CD4-positive, alpha-beta T cell treated with Interleukin-6 at 100 ng/mL for 8 hours (primary cell): ENCODE data around the gene PFDN1.
A peak's percentile ranks its signal among the peaks of the same experiment; 100 is the strongest.

Experiments
- DNase-seq: peaks from one replicate; pipeline ENCODE4 v3.0.0-alpha.2; 2020; ENCODE audit warnings: mixed read lengths, low spot score

PFDN1 gene

DNA sequence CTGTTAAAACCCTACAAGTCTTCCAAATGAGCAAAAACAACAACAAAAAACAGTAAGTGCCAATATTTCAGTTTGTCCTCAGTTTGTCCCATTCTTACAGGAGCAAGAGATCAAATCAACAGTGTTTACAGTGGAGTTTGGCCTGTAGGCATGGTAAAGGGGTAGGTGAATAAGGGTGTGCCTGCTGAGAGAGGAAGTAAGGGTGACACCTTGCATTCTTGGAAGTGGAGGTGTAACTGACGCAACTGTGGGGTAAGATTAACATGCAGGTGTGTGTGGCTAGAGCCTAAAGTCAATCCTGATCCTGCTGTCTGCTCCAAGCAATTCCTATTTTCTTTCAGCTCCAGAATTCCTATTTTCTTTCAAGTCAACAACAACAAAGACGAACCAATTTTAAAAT is 43.4 kb downstream of the PFDN1 start:
- peak; percentile 21 for DNase-seq

DNA sequence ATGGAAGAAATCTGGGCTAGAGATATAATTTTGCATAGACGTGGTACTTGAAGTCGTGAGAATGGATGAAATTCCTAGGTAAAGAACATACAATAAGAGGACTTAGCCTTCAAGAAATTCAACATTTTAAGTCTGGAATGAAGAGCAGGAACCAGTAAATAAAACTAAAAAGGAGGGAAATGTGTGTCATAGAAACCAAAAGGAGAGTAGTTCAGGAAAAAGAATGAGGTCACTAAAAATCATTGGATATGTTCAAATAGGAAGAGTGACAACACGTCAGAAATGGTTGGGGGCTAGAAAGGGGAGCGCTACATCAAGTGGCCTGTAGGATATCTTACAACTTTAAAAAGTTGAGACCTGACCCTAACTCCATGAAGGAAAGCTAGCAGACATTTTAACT is 44.0 kb downstream of the PFDN1 start:
- no peak for DNase-seq

DNA sequence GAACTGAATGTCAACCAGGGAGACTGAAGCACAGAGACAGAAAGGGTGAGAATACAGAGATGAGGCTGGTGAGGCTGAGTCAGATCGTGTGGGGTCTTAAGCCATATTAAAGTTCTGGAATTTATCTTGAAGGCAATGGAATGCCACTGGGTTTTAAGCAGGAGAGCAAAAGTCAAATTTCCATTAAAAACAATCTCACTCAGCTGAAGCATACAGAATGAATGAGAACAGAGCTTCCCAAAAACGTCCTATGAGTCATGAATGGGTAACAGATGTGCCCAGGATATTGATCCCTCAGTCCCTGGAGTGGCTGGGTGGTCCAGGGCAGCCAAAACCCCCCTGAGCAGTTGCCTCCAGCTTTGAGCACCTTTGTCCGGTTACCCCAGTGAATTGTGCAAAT is 44.9 kb downstream of the PFDN1 start:
- DNase-seq = no peak

DNA sequence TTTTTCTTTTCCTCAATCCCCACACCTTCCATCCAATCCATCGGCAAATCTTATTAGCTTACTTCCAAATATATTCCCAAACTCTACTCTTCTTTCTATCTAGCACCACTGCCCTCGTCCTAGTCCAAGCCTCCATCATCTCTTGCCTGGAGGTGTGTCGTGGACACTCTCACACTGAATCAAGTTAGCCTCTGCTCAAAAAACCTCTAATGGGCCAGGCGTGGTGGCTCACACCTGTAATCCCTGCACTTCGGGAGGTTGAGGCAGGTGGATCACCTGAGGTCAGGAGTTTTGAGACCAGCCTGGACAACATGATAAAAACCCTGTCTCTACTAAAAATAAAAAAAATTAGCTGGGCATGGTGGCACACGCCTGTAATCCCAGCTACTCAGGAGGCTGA is 46.2 kb downstream of the PFDN1 start:
- DNase-seq = no peak

DNA sequence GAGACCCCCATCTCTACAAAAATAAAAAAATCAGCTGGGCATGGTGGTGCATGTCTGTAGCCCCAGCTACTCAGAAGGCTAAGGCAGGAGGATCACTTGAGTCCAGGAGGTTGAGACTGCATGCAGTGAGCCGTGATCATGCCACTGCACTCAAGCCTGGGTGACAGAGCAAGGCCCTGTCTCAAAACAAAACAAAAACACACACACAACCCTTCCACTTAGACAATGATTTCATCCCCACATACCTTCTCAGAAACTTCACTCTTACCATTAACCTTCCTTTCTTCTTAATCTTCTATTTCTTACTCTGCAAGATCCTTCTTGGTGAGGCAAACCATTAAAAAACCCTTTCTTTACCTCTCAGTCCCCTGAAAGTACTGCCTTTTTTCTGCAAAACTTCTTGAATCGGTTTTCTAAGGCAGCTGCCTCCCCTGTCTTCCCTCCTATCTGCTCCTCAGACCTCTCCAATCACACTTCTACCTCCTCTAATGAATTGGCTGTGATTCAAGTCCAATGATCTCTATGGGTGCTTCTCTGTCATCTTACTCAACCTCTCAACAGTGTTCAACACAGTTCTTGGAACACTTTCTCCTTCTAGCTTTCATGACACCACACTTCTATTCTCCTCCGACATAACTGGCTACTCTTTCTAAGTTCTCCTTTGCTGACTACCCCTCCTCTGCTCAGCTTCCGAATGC is 47.3 kb downstream of the PFDN1 start:
- DNase-seq = no peak

DNA sequence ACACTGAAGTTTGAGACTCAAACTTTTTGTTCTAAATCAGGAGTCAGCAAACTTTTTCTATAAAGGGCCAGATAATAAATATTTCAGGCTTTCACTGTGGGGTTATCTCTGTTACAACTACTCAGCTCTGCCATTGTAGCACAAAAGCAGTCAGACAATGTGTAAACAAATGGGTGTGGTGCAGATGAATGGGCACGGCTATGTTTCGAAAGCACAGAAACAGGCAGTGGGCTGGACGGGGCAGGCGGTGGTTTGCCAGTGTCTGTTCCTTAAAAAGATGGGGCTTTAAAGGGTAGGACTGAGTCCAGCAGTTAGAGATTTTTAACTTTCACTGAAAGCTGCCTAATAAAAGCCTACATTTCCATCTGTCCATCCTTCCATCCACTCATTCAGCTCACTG is 48.9 kb downstream of the PFDN1 start:
- DNase-seq = no peak

DNA sequence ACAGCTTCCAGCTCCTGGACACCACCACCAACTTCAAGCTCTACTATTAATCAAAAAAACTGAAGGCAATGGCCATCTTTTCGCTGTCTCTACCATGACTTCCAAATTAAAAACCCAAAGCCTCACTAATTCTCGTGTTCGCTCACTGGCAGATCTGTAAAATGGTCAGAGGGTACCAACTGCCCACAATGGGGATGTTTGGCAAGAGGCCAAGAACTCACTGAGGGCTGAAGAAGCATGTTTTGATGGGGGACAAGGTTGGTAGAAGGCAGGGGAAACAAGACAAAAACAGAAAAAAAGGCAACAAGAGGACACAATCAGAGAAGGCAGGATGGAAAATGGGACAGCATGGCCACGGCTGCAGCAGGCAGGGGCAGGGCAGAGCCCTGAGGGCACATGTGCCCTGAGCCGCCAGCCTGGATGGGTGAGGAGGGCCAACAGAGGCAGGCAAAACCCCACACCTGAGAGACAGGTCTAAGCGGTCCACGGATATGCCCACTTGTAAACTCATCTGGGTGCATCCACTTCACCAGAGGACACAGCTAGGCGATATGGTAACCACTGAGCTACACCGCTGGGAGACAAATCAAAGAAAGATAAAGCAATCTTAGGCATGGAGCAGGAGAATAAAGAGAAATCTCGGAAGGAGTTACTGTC is 50.3 kb downstream of the PFDN1 start:
- no peak for DNase-seq

DNA sequence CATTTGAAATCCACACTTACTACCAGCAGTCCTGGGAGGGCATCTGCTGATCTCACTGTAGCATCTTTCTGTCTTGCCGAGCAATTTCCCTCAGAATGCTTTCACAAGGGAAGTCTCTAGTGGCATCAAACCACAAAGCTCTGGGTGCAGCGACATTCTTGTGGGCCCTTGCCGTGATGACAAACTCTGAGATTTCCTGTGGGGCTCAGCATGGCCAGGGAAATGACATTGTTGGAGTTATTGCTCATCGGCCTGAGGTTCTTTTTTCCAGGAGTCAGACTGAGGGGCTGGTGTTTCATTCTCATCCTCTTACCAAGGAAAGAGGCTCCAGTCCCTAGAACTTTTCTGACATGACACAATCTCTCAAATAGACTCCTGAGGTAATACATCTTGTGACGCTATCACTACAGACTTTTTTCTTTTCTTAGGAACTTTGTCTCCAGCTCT is 51.4 kb downstream of the PFDN1 start:
- DNase-seq = peak; percentile 56

DNA sequence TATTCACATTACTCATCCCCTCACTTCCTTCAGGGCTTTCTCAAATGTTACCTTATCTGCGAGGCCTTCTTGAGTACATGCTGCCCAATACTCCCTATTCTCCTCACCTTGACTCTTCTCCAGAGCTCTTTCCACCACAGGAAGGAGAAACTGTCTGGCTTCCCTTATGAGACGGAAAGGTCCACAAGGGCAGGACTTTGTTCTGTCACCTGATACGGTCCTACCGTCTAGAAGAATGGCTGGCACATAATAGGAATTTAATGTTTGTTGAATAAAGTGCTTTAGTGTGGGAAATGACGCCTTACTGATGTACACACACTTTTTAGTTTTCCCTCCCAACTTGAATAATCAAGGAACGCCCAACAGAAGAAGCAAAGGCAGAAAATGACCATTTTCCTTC is 52.5 kb downstream of the PFDN1 start:
- DNase-seq = no peak

DNA sequence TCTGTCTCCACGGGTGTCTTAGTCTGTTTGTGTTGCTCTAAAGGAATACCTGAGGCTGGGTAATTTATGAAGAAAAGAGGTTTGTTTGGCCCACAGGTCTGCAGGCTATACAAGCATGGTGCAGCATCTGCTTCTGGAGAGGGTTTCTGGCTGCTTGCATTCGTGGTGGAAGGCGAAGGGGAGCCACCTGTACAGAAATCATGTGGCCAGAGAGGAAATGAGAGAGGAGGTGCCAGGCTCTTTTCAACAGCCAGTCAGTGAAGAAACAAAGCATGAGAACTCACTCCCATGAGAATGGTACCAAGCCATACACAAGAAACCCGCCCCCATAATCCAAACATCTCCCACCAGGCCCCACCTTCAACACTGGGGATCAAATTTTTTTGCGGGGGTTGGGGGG is 53.4 kb downstream of the PFDN1 start:
- DNase-seq = no peak

DNA sequence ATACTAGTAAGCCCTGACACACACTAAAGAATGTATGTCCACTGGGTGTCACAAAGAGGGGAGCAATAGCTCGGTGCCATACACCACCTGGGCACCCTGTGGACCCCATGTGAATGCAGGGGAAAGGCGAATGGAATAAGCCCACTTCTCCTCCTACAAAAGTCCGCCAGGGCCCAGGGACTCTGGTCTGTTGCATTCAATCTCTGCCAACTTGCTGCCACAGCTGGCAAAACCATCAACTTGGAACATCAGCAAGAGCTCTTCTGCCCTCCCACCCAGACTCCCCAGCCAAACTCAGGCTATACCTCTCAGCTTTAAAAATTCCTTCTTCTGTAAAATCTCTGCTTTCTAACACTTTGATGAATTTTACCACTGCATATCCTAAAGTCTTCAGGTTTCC is 54.5 kb downstream of the PFDN1 start:
- no peak for DNase-seq

DNA sequence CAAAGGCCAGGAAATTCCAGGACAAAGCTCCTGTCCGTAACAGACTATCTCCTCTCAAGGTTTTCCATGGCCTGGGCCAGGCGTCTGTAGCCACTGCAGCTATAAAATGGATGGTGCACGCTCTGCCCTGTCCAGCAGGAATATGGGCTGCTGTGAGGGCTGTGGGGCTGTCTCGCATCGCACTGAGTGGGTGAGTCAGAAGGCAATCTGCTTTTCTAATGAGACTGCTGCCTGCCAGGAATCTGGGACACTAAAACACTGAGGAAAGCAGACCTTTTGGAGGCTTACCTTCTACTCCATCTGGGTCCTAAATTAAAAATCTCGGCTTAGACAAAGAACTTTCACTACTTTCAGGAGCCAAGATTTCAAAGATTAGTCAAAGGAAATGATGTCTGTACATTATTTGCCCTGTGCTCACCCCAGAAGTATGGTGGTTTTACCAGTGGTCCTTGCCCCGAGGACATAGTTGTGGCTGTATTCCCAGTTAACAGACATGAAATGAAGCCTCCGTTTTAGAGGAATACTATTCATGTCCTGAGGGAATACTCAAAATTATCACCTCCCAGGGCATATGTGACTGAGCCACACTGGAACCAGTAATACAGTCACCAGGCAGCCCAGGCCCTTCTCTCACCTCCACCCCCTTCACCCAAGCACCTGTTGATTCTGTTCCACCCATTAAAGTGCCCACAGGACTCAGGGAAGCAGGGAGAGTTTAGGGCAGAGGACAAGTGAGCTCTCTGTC is 56.4 kb downstream of the PFDN1 start:
- no peak for DNase-seq

DNA sequence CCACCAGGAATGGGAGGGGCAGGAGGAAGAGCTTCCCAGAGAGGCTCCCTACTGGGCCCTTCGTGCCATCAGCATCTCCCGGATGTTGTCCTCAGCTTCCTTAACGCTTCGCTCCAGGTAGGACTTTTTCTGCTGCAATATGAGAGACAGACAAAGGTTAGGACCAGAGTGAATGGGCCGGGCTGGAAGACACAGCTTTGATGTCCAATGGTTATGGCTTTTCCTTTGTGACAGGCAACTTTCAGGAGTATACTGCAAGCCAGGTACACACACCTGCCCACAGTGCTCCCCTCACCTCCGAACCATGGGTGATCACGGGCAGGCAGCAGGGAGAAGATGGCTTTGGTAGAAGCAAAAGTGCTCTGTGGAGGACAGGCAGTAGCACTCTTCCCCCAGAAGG is 57.0 kb downstream of the PFDN1 start:
- DNase-seq = no peak

DNA sequence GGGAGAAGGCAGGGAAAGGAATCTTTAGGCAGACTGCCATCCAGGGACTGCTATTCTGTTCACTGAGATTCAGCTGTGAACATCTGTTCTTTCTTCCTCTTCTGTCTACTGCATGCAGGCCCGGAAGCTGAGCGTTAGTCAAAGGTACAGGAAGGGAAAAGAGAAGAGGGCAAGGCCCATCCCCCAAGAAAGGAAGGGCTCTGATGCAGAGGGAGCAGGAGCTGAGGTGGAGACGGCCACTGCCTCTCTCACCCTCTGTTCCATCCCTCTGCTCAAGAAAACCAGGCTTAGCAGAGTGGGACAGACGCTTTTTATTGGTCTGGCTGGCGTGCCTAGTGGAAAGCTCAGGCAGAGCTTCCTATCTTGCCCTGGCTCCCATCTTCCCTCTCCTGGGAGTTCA is 57.6 kb downstream of the PFDN1 start:
- DNase-seq = no peak

DNA sequence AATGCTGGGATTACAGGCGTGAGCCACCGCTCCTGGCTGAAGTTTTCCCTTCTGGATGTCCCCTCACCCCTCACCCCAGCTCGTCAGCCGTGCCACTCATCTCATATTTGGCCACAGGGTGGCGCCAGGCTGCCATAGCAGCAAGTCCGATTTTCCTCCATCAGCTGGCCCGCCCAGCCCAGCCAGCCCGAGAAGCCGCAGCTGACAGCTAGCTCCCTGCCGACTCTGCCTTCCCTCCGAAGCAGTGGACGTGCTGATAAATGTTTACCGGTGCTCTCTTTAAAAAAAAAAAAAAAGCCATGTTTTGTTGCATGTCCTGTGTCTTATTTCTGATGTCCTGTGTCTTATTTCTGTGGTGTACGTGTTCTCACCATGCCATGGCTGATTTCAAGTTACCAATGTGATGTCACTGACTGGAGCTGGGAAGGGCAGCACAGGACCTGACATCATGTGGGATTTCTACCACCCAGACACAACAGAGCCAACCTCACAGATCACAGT is 58.3 kb downstream of the PFDN1 start:
- peak; percentile 73 for DNase-seq

DNA sequence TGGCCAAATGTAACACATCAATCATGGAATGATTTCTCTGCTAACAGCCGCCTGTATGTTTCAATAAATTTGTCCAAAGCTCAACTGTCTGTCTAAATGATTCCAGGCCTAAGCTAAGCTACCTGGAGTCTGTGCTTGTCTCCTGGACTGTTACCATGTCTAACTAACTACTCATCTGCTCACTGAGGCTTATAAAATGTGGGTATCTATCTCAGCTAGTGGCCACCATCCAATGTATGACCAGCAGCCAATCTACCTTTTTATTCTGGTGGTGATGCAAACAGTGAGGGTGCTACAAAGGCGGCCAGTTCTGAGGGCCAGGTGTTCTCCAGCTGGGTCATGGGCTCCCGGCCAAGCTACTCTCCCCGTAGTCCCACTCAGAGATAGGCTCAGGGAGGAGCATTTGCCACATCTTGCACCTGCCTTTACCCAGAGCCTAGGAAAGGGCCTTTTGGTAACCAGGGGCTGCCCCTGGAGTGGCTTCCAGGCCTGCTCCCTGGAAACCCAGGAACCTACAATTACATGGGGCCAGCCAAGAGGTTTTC is 59.1 kb downstream of the PFDN1 start:
- no peak for DNase-seq

DNA sequence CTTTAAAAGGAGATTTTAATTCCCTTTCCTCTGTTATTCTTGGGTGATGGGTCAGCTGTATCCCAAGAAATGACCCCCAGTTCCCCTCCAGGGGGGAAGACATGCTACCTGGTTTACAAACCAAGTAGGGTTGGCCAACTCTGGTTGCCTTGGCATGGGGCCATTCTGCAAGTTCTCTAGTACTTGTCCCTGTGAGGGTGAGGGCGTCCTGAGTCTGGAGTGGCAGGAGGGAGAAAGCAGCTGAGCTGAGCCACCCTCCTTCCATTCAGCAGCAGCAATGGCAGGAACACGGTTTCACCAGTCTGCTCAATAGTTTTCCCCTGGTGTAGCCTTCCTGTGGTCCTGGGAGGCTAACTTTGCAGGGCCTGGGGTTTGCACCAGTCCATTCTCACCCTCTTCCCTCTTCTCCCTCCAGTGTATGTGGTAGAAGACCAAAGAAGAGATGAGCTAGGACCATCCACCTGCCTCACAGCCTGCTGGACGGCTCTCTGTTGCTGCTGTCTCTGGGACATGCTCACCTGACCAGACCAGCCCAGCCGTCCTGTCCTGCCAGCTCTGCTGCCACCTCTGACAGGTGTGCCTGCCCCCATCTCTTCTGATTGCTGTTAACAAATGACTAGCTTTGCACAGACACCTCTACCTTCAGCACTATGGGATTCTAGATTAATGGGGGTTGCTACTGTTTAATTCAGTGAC is 59.9 kb downstream of the PFDN1 start:
- no peak for DNase-seq

DNA sequence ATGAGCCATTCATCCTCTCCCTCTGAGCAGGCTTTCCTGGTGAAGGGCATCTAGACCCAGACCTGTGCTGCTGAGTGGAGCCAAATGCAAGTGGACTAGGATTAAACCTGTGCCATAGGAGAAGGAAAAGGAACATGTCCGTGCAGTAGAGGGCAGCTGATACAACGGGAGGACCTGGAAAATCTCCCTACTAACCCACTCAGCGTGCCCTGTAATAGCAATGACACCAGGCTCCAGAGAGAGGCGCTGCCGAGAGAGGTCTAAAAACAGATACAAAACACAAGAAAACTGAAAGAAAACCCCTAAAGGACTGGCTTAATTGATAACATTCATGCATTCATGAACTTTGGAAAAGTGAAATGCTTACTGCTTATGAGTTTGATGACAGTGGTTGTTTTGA is 60.8 kb downstream of the PFDN1 start:
- DNase-seq = no peak

DNA sequence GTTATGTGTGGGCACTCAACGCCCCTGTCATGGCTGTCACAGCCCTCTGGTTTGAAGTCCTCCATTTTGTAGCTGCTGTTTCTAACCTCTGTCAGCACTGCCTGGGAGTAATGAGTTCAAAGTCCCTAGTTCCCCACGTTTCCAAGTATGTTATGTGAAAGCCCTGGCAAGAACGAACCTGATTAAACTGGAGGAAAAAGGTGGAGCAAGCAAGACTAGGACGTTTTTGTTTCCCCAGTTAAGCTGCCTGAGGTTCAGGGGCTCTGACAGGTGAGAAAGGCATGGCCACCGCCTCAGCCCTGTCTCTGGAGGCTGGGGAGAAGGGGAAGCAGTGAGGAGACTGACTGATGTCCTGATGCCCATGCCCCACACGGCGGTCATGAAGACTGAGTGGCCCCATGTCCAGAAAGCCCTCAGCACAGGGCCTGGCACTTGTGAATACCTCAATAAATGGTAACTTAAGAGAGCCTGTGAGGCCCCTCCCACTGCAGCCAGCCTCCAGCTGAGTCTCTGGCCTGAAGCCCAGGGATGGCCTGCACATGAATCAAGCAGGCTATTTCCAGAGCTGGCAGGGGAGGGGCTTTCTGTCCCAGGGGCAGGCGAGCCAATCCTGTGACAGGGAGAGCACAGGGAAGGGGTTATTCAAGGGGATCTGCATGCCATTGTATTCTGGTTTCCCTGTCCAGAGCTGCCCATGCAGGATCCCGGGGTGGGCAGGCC is 61.8 kb downstream of the PFDN1 start:
- DNase-seq = no peak

DNA sequence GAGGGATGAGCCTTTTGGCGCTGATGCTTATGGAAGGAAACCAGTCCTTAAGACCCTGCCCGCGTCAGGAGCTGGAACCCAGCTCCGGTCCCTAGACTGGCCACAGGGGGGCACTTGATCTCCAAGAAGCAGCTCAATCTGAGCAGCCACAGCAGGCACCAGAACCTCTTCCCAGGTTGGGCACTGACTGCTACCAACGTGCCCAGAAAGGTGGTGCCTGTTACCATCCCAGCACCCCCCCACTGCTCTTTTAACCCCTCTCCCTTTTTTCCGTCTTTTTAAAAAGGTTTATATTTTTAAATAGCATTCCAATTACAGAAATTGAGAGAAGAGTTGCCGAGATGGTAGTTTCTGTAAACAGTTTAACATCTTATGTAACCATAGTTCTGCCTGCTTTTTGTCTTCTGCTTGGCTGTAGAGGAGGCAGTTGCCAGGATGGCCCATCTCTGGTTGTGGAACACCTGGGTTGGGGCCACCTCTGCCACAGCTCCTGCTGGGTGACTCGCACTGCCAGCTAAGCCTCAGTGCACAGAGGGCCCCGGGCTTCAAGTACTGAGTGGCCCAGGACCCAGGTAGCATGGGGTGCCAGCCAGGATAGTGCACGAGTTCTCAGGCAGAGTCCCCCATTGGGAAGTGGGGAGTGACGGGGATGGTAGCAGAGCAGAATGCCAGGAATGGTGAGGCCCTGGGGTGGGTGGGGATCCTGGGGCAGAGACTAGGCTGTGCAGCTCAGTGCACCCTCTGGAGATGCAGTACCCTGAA is 62.8 kb downstream of the PFDN1 start:
- DNase-seq = peak; percentile 41

DNA sequence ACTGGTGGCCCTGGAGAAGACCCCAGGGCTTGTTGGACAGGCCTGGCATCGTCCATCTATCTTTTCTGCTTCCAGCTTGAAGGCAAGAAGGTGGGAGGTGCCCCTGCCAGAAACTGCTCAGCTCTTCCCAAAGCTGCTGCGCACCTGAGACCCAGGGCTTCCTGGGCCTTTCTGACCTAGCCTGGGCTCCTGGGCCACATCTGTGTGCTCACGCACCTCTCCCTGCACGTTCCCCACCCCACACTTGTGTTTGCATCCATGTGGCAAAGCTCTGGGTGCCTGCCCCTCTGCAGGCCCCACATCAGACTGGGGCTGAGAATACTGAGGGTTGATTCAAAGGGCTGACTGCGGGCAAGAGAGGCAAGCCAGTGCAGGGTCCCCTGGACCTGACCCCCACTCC is 63.4 kb downstream of the PFDN1 start:
- DNase-seq = no peak
